ENCODE results near the gene COMT. TPM values are rescaled to one million over a fixed set of nuclear protein-coding genes. Genes with fewer than 3 reads are reported as not detected.

The COMT gene
- total and polyA plus RNA-seq, 4 experiments from 2014 or later, result 36.8 to 93.9 (median 66.1) TPM

DNA sequence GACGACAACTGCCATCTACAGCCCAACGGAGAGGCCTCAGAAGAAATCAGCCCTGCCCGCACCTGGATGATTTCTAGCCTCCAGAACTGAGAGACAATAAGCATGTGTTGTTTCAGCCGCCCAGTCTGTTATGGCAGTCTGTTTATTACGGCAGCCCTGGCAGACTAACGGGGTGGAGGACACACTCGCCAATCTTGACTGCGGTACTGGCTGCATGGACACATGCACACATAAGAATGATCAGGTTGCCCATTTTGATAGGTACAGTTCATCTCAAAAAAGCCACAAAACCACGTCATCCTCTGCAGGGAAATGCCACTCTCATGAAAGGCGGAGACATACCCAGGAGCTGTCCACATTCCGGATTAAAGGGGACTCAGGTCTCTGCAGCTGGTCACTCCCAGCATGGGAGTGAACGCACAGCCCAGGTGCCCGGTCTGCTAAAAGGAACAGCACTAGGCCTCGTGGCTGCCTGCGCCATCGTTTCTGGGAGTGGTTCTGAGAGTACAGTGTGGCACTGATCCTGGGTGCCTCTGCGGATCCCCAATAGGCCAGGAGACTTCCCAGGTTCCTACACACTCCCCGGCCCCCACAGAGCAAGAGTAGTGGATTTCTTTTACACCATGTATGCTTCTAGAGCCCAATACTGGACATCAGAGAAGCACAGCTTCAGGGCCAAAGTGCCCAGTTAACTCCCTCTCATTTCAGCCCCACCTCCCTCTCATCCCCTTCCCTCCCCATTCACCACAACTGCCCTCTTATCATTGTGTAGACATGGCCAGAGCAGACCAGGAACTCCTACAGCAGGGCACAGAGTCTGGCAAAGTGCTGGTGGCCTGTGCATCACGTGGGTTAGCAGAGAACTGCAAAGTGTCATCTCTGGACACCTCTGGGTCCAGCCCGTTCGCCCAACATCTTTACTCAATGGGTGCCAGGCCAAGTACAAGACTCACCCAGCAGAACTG is 11.7 kb upstream of the COMT start:
- peaks cover 2 to 6% (median 5%) of the 10 kb centered on the region in 4 donors for H3K4me1 Mint-ChIP-seq
- H3K27ac Mint-ChIP-seq, result peak overlapping the region in 2 of 7 donors; percentile 7 to 57
- Histone ChIP-seq H3K4me3 (ENCODE audit: low read length in 2 of 2) (no peak overlapping the region), H3K9me3 (ENCODE audit: control insufficient read depth in 1 of 2, low read length in 2 of 2) (no peaks in the 10 kb centered on the region), H3K36me3 (ENCODE audit: insufficient read depth, low read length) (no peaks in the 10 kb centered on the region), H3K27ac (ENCODE audit: low read depth, low read length) (no peak overlapping the region), H3K4me1 (ENCODE audit: insufficient read depth, low read length) (no peaks in the 10 kb centered on the region), H3K27me3 (ENCODE audit: insufficient read depth, low read length) (no peaks in the 10 kb centered on the region)
- no peaks in the 10 kb centered on the region for H3K27me3 Mint-ChIP-seq
- H3K36me3 Mint-ChIP-seq, result peaks cover 0 to 5% of the 10 kb centered on the region in 2 donors
- intact Hi-C loops (cut with micrococcal nuclease), result no loop called here
- POLR2A ChIA-PET (ENCODE audit: partially characterized antibody), result no interaction called here
- peaks cover 0 to 2% (median 0%) of the 10 kb centered on the region in 8 donors for H3K9me3 Mint-ChIP-seq
- DNase-seq, result no peak
- CTCF ChIA-PET (ENCODE audit: partially characterized antibody), result interaction anchor here (1.1 kb wide), 1 partner anchor 109 kb away, joined by 3 read pairs; no protein-coding TSS in a partner anchor
- H3K4me3 Mint-ChIP-seq, result no peak overlapping the region

DNA sequence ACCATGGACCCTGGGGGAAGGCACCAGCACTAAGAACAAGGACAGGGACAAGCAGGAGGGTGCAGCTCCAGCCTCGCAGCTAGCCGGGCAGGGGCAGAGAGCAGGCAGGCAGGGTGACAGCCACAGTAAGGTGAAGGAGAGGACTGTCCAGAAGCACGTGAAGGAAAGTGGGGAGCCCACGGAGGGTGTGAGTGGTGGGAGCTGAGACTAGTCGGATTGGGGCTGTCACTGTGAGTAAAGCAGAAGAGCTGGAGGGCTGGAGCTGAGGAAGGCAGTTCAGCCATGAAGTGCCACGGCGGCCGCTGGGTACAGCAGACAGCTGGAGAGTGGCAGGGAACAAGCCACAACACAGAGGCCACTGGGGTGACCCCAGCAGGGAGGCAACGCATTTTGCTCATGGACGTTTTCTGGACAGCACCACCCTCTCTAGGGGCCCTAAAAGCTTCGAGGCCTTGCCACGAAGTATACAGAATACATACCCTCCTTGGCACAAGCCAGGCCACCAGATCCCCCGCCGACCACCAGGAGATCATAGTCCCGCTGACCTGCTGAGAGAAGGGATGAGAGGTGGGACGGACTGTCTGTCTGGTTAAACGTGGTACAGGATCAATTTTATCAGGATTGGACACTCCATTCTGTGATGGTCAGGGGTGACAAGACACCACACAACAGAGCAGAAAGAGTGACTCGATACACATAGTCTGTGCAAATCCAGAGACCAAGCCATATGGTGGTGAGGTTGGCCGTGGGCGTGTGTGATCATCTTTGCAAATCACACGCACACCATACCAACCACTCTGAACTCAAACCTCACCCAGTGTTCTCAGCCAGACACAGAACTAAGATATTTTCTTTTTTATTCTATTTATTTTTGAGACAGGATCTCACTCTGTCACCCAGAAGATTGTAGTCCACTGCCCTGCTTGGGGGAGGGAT is 10.8 kb upstream of the COMT start:
- Mint-ChIP-seq H3K4me3 (no peak overlapping the region), H3K4me1 (peaks cover 2 to 6% (median 5%) of the 10 kb centered on the region in 4 donors), H3K9me3 (peaks cover 0 to 8% (median 6%) of the 10 kb centered on the region in 8 donors), H3K27ac (peak overlapping the region in 2 of 7 donors; percentile 46 to 57), H3K36me3 (peaks cover 7 to 11% of the 10 kb centered on the region in 2 donors), H3K27me3 (no peaks in the 10 kb centered on the region)
- Histone ChIP-seq H3K27ac (ENCODE audit: low read depth, low read length) (no peak overlapping the region), H3K27me3 (ENCODE audit: insufficient read depth, low read length) (no peaks in the 10 kb centered on the region), H3K9me3 (ENCODE audit: control insufficient read depth in 1 of 2, low read length in 2 of 2) (no peaks in the 10 kb centered on the region), H3K4me1 (ENCODE audit: insufficient read depth, low read length) (no peaks in the 10 kb centered on the region), H3K36me3 (ENCODE audit: insufficient read depth, low read length) (no peaks in the 10 kb centered on the region), H3K4me3 (ENCODE audit: low read length in 2 of 2) (no peak overlapping the region)
- no peak for DNase-seq
- ChIA-PET POLR2A (ENCODE audit: partially characterized antibody) (no interaction called here), CTCF (ENCODE audit: partially characterized antibody) (no interaction called here)
- intact Hi-C loops (cut with micrococcal nuclease), result no loop called here

DNA sequence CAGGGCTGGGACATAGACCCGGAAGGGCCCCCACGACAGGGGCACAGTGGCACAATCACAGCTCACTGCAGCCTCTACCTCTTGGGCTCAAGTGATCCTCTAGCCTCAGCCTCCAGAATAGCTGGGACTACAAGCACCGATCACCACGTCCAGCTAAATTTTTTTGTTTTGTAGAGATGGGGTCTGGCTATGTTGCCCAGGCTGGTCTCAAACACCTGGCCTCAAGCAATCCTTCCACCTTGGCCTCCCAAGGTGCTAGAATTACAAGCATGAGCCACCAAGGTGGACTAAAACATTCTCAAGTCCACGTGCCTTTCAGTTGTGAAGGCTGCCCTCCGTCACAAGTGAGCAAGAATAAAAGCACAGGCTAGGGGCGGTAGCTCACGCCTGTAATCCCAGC is 10.1 kb upstream of the COMT start:
- Histone ChIP-seq H3K4me1 (ENCODE audit: insufficient read depth, low read length) (no peaks in the 10 kb centered on the region), H3K36me3 (ENCODE audit: insufficient read depth, low read length) (no peaks in the 10 kb centered on the region), H3K27me3 (ENCODE audit: insufficient read depth, low read length) (no peaks in the 10 kb centered on the region), H3K27ac (ENCODE audit: low read depth, low read length) (no peak overlapping the region), H3K4me3 (ENCODE audit: low read length in 2 of 2) (no peak overlapping the region), H3K9me3 (ENCODE audit: control insufficient read depth in 1 of 2, low read length in 2 of 2) (no peaks in the 10 kb centered on the region)
- ChIA-PET POLR2A (ENCODE audit: partially characterized antibody) (no interaction called here), CTCF (ENCODE audit: partially characterized antibody) (interaction anchor here (0.7 kb wide), 1 partner anchor 19 kb away, joined by 4 read pairs; no protein-coding TSS in a partner anchor)
- Mint-ChIP-seq H3K36me3 (peaks cover 14 to 18% of the 10 kb centered on the region in 2 donors), H3K9me3 (peaks cover 1 to 14% (median 12%) of the 10 kb centered on the region in 8 donors), H3K4me3 (no peak overlapping the region), H3K27me3 (no peaks in the 10 kb centered on the region), H3K4me1 (peaks cover 3 to 6% (median 5%) of the 10 kb centered on the region in 4 donors), H3K27ac (peak overlapping the region in 1 of 7 donors; percentile 22)
- intact Hi-C loops (cut with micrococcal nuclease), result no loop called here
- DNase-seq, result no peak

DNA sequence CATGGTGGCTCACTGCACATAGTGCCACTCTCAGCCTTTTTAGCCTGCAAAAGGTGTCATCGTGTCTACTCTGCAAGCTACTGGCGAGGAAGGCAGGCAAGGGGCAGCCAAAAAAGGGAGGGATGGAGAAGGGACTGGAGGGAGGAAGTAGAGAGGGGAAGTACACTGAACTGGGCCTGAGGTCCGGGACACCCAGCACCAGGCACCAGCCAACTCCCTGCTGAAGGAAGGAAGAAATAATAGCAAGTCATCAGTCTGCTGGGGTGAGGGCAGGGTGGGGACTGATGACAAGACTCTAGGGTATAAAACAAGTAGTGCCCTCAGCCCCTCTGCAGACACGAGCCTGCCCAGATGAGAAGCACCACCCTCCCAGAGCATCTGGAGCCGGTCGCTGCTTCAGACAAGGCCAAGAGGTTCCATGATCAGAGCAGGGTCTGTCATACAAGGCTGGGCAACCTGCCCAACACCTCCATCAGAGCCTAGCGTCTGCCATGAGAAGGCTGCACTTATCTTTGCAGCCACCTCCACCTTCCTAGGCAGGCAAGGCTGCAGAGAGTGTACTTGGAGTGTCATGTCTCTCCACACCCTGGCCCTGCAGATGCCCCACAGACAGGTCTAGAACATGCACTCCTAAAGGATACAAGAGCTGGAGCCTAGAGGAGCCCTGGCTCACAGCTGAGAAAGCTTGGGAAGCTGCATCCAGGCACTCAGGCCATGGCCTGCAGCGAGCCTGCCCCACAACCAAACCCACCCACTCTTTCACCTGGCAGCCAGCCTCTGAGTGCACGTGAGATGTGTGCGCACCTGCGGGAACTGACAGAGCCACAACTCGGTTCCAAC is 9.0 kb upstream of the COMT start:
- H3K4me3 Mint-ChIP-seq, result no peak overlapping the region
- POLR2A ChIA-PET (ENCODE audit: partially characterized antibody), result interaction anchor here (1.7 kb wide), 1 partner anchor 9 kb away, joined by 3 read pairs; the partner anchor contains the start of genes COMT and TXNRD2
- Histone ChIP-seq H3K4me3 (ENCODE audit: low read length in 2 of 2) (no peak overlapping the region), H3K27me3 (ENCODE audit: insufficient read depth, low read length) (no peaks in the 10 kb centered on the region), H3K9me3 (ENCODE audit: control insufficient read depth in 1 of 2, low read length in 2 of 2) (no peaks in the 10 kb centered on the region), H3K36me3 (ENCODE audit: insufficient read depth, low read length) (peaks cover 2% of the 10 kb centered on the region), H3K4me1 (ENCODE audit: insufficient read depth, low read length) (no peaks in the 10 kb centered on the region), H3K27ac (ENCODE audit: low read depth, low read length) (no peak overlapping the region)
- CTCF ChIA-PET (ENCODE audit: partially characterized antibody), result no interaction called here
- no peaks in the 10 kb centered on the region for H3K27me3 Mint-ChIP-seq
- H3K4me1 Mint-ChIP-seq, result peaks cover 4 to 8% (median 6%) of the 10 kb centered on the region in 4 donors
- intact Hi-C loops (cut with micrococcal nuclease), result no loop called here
- no peak for DNase-seq
- peaks cover 3 to 20% (median 16%) of the 10 kb centered on the region in 8 donors for H3K9me3 Mint-ChIP-seq
- H3K36me3 Mint-ChIP-seq, result peaks cover 25 to 26% of the 10 kb centered on the region in 2 donors
- H3K27ac Mint-ChIP-seq, result no peak overlapping the region

DNA sequence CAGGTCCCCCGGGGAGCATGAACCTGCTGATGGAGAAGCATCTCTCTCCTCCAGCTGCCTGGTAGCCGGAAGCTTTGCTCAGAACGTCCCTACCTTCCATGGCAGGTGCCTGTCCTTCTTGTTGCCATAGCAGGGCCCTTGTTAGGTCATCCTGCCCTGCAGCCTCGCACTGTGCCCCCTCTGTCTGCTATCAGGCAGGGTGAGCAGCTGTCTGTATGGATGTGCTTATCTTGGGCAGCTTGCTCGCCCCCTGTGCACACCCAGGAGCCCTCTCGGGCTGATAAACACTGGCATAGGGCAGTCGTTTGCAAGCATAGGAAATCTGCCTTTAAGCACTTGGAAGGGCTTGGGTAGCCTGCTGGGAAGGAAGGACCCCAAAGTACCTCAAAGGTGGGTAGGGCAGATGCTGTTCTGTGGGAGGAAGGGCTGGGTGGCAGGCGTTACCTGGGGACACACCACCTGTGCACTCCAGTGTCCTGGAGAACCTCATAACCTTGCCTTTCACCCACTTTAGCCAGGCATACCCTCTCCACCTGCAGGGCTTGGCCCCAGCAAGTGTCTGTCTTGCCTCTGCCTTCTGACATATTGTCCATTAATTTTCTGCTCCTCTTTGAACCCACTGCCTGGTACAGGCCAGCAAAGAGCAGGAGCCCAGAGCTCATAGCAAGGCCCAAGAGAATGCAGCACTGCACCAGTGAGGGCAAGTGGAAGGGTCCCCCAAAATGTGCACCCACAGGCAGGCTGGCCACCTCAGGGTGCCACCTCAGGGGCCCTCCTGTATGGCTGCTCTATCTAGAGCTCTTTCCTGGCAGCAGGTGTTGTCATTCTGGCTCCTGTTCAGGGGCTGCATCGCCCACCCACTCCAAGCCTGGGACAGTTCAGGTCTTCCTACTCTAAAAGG is 8.0 kb upstream of the COMT start:
- H3K4me3 ChIP-seq (ENCODE audit: low read length in 2 of 2), result no peak overlapping the region
- no peaks in the 10 kb centered on the region for H3K27me3 ChIP-seq (ENCODE audit: insufficient read depth, low read length)
- H3K4me1 ChIP-seq (ENCODE audit: insufficient read depth, low read length), result no peaks in the 10 kb centered on the region
- no peak for DNase-seq
- Mint-ChIP-seq H3K9me3 (peaks cover 3 to 20% (median 16%) of the 10 kb centered on the region in 8 donors), H3K4me1 (peaks cover 4 to 9% (median 6%) of the 10 kb centered on the region in 4 donors), H3K27me3 (no peaks in the 10 kb centered on the region), H3K27ac (peak overlapping the region in 1 of 7 donors; percentile 84), H3K36me3 (peaks cover 29 to 30% of the 10 kb centered on the region in 2 donors), H3K4me3 (no peak overlapping the region)
- no peaks in the 10 kb centered on the region for H3K9me3 ChIP-seq (ENCODE audit: control insufficient read depth in 1 of 2, low read length in 2 of 2)
- CTCF ChIA-PET (ENCODE audit: partially characterized antibody), result interaction anchor here (1.1 kb wide), 1 partner anchor 14 kb away, joined by 4 read pairs; no protein-coding TSS in a partner anchor
- H3K27ac ChIP-seq (ENCODE audit: low read depth, low read length), result no peak overlapping the region
- POLR2A ChIA-PET (ENCODE audit: partially characterized antibody), result interaction anchor here (1.7 kb wide), 1 partner anchor 8 kb away, joined by 3 read pairs; the partner anchor contains the start of genes COMT and TXNRD2
- intact Hi-C loops (cut with micrococcal nuclease), result no loop called here
- peaks cover 4% of the 10 kb centered on the region for H3K36me3 ChIP-seq (ENCODE audit: insufficient read depth, low read length)

Measured in CD4-positive, alpha-beta memory T cell (primary cell).